ENCODE results near the gene IZUMO1R.
"Not testable (repeated sequence)": the region's sequence is repeated elsewhere in the genome, so short reads cannot be mapped to it uniquely, and the experiment has no call there.

The IZUMO1R gene

DNA sequence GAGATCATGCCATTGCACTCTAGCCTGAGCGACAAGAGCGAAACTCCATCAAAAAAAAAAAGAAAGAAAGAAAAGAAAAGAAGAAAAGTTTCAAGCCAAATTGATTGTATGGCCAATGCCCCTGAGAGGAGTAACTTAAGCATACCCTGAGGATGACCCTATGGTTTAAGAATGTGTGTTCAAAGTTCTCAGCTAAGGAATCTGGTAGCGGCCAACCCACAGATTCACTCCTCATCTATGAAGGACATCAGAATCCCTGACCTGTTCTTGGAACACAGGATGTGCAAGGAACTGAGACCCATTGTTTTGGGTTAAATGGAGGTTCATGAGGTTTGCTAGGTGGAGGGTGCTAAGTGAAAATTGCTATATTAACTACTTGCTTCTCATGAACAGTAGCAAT is 18.1 kb downstream of the IZUMO1R start:
- in situ Hi-C loops (cut with MboI; ENCODE audit: low sequenced_read_pairs) = loop anchor here (10.0 kb wide), 1 partner anchor 182 kb away; no protein-coding TSS in a partner anchor

DNA sequence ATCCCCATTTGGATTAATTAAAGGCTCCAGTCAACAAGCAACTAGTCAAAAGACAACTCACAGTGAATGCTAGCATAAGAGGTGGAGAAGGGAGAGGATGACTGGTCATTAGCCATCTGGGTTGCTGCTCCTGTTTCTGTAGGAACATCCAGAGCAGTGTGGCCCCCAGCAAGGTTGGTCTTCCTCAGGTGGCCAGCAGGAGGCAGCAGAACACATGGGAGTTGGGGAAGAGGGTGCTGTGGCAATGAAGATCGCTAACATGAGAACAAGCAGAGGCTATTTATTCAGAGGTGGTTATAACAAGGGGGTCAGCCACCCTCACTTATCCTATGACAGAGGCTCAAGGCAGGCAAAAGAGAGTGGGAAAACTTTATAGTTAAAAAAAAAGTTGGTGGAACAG is 21.3 kb downstream of the IZUMO1R start:
- in situ Hi-C loops (cut with MboI; ENCODE audit: low sequenced_read_pairs) = loop anchor here (10.0 kb wide), 1 partner anchor 179 kb away; no protein-coding TSS in a partner anchor

GRCh38 chr11:94326947-94327346 is 22.6 kb downstream of the IZUMO1R start:
- in situ Hi-C loops (cut with MboI; ENCODE audit: low sequenced_read_pairs) = loop anchor here (10.0 kb wide), 1 partner anchor 178 kb away; no protein-coding TSS in a partner anchor

DNA sequence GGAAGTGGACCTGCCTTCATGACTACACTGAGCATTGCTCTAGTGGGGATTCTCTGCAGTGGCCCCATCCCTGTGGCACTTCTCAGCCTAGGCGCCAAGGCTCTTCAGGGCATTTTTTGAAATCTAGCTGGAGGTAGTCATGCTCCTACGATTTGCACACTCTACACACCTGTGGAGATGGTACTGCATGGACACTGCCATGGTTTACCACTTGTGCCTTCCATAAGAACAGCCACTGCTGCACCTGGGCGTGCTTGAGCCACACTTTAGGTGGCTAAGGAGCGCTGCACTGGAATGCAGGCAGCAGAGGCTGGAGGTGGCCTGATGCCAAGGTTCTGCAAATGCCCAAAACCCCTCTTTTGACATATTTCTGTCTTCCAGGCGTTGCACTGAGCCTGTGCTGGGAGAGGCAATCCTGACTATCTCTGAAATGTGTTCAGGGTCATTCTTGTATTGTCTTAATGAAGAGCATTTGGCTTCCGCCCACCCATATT is 24.3 kb downstream of the IZUMO1R start:
- in situ Hi-C loops (cut with MboI; ENCODE audit: low sequenced_read_pairs) = loop anchor here (10.0 kb wide), 1 partner anchor 176 kb away; no protein-coding TSS in a partner anchor

DNA sequence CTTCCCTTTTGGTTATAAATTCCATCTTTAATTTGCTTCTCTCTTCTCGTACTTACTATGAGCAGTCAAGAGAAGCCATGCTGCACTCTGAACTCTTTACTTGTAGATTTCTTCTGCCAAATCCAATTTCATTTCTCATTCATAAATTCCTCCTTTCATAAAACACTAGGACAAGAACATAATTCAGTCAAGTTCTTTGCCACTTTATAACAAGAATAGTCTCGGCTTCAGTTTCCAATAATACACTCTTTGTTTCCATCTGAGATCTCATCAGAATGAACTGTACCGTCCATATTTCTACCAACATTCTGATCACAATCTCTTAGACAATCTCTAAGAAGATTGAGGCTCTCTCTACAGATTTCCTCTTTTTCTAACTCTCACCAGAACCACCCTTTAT is 25.1 kb downstream of the IZUMO1R start:
- in situ Hi-C loops (cut with MboI; ENCODE audit: low sequenced_read_pairs) = loop anchor here (10.0 kb wide), 1 partner anchor 175 kb away; no protein-coding TSS in a partner anchor

DNA sequence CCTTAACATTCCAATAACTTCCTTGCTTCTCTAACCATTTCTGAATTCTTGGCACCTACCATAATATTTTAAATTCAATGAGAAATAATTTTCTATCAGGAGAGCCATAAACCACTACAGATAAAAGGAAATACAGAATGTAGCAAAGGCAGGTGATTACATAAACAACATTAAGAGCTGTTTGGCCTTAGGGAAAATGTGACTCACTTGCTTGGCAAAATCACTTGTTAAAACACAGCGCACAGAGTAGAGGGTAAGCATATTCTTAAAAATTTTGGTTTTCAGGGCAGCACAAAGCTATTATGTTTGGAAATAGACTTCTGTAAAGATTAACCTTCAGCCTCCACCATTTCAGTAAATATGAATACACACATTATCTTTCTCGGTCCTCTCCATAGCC is 26.4 kb downstream of the IZUMO1R start:
- in situ Hi-C loops (cut with MboI; ENCODE audit: low sequenced_read_pairs) = no loop called here

DNA sequence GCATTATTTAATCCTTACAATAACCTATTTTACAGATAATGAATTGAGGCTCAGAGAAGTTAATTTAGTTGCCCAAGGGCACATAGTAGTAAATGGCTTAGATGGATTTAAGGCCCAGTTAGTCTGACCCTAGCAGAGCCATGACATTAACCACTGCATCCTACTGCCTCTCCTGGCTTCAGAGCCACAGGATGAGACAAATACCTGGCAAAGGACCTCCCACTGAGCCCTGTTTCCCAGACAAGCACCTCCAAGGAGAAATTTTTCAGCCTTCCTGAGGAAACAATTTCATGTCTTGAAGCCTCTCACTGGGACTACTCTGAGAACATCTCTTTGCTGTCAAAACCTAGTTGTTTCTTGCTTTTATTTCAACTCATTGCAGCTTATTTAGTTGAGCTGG is 28.4 kb downstream of the IZUMO1R start:
- in situ Hi-C loops (cut with MboI; ENCODE audit: low sequenced_read_pairs) = no loop called here

GRCh38 chr11:94336033-94336432 is 31.7 kb downstream of the IZUMO1R start:
- in situ Hi-C loops (cut with MboI; ENCODE audit: low sequenced_read_pairs) = no loop called here

GRCh38 chr11:94338651-94339050 is 34.3 kb downstream of the IZUMO1R start:
- in situ Hi-C loops (cut with MboI; ENCODE audit: low sequenced_read_pairs) = no loop called here

DNA sequence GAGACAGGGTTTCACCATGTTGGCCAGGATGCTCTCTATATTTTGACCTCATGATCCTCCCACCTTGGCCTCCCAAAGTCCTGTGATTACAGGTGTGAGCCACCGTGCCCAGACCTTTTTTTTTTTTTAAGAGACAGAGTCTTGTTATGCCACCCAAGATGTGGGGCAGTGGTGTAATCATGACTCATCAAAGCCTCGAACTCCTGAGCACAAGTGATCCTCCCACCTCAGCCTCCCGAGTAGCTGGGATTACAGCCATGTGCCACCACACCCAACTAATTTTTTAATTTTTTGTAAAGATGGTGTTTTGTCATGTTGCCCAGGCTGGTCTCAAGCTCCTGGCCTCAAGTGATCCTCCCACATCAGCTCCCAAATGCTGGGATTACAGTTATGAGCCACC is 37.9 kb downstream of the IZUMO1R start:
- in situ Hi-C loops (cut with MboI; ENCODE audit: low sequenced_read_pairs) = no loop called here

GRCh38 chr11:94343495-94343894 is 39.1 kb downstream of the IZUMO1R start:
- in situ Hi-C loops (cut with MboI; ENCODE audit: low sequenced_read_pairs) = no loop called here

- in situ Hi-C loops (cut with MboI; ENCODE audit: low sequenced_read_pairs) = not testable (repeated sequence)
Observed at GRCh38 chr11:94346311-94346710, 41.9 kb downstream of the IZUMO1R start.

DNA sequence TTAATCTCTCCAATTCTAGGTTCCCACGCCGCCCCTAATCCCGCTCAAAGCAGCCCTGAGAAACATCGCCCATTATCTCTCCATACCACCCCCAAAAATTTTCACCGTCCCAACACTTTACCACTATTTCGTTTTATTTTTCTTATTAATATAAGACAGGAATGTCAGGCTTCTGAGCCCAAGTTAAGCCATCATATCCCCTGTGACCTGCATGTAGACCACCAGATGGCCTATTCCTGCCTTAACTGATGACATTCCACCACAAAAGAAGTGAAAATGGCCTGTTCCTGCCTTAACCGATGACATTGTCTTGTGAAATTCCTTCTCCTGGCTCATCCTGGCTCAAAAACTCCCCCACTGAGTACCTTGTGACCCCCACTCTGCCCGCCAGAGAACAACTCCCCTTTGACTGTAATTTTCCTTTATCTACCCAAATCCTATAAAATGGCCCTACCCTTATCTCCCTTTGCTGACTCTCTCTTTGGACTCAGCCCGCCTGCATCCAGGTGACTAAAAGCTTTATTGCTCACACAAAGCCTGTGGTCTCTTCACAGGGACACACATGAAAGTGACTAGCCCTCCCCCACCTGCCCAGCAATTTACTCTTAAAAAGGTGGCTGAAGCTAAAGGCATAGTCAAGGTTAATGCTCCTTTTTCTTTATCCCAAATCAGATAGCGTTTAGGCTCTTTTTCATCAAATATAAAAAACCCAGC is 46.6 kb downstream of the IZUMO1R start:
- in situ Hi-C loops (cut with MboI; ENCODE audit: low sequenced_read_pairs) = not testable (repeated sequence)
